Activated naive CD8-positive, alpha-beta T cell treated with anti-CD3 and anti-CD28 coated beads, Interleukin-2, amount 10 ng/mL, durations not matched to agents 7 days and 5 days (primary cell): Measurements from ENCODE around the gene PLA2G2A. TPM values are rescaled to one million over a fixed set of nuclear protein-coding genes. Genes with fewer than 3 reads are reported as not detected.

Experiments
- ATAC-seq: fragments of 150-1000 bp; cut with Tn5 transposase; one replicate; pipeline ENCODE4 v1.10.0; 2021; ENCODE audit warnings: low read depth, moderate library complexity
- POLR2A ChIA-PET: fragments of 350-600 bp; sonication (Branson Sonifier 250); formaldehyde crosslinking; loops from one replicate; lab custom pipeline; 2021; ENCODE audit warnings: antibody characterized with exemption; lab: Charles Lee
- DNase-seq: peaks from one replicate; pipeline ENCODE4 v3.0.0; 2021
- H3K27ac Mint-ChIP-seq: one replicate; pipeline ENCODE4 v1.8.0; 2022; ENCODE audit warnings: mild to moderate bottlenecking, mixed read lengths
- H3K27me3 Mint-ChIP-seq: one replicate; pipeline ENCODE4 v1.8.0; 2022; ENCODE audit warnings: mild to moderate bottlenecking, moderate library complexity, mixed read lengths
- H3K36me3 Mint-ChIP-seq: one replicate; pipeline ENCODE4 v1.8.0; 2021; ENCODE audit warnings: mild to moderate bottlenecking, mixed read lengths
- H3K4me1 Mint-ChIP-seq: one replicate; pipeline ENCODE4 v1.8.0; 2021; ENCODE audit warnings: mixed read lengths
- H3K4me3 Mint-ChIP-seq: one replicate; pipeline ENCODE4 v1.8.0; 2022; ENCODE audit warnings: mild to moderate bottlenecking, moderate library complexity, mixed read lengths
- H3K9me3 Mint-ChIP-seq: one replicate; pipeline ENCODE4 v1.8.0; 2021; ENCODE audit warnings: mixed read lengths
- total RNA-seq, 2 experiments: library from RNA; stranded (reverse); gene quantifications; one replicate each; pipeline ENCODE4 v1.2.3, GENCODE V29; 2021

PLA2G2A gene
- total RNA-seq, 2 experiments from 2014 or later = not detected

DNA sequence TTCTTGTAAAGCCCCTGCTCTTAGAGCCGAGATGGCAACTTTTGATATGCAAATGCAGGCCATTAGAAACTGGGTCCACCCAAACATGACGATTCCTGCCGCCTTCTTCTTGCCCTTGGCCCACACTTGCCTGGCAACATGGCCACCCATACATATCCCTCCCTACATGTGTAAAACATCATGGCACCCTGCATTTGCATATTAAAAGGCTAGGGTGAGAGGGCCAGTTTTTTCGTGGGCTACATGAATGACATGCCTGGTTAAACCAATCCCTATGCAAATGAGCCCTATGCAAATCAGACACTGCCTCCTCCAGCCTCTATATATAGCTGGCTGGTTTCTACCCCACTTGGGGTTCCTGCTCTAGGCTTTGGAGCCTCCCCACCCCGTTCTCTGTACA, 18.8 kb downstream of the PLA2G2A start:
- Mint-ChIP-seq H3K4me1 (no peaks in the 10 kb centered on the region), H3K27ac (no peak overlapping the region), H3K36me3 (no peaks in the 10 kb centered on the region), H3K9me3 (peaks cover 3% of the 10 kb centered on the region), H3K27me3 (peaks cover 21% of the 10 kb centered on the region), H3K4me3 (no peak overlapping the region)
- no peak for DNase-seq
- ATAC-seq = no peak
- POLR2A ChIA-PET = no interaction called here

GRCh38 chr1:19957779-19958178, 21.6 kb downstream of the PLA2G2A start:
- Mint-ChIP-seq H3K9me3 (peaks cover 2% of the 10 kb centered on the region), H3K4me1 (no peaks in the 10 kb centered on the region), H3K27ac (no peak overlapping the region), H3K36me3 (no peaks in the 10 kb centered on the region), H3K27me3 (peaks cover 25% of the 10 kb centered on the region), H3K4me3 (no peak overlapping the region)
- ATAC-seq = no peak
- POLR2A ChIA-PET = no interaction called here
- DNase-seq = no peak

GRCh38 chr1:19955534-19956170, 23.8 kb downstream of the PLA2G2A start:
- Mint-ChIP-seq H3K27me3 (peaks cover 33% of the 10 kb centered on the region), H3K9me3 (peaks cover 2% of the 10 kb centered on the region), H3K4me3 (no peak overlapping the region), H3K36me3 (no peaks in the 10 kb centered on the region), H3K27ac (no peak overlapping the region), H3K4me1 (no peaks in the 10 kb centered on the region)
- POLR2A ChIA-PET = no interaction called here
- DNase-seq = no peak
- ATAC-seq = no peak

GRCh38 chr1:19954059-19954458, 25.4 kb downstream of the PLA2G2A start:
- no peaks in the 10 kb centered on the region for H3K36me3 Mint-ChIP-seq
- H3K27me3 Mint-ChIP-seq = peaks cover 33% of the 10 kb centered on the region
- H3K27ac Mint-ChIP-seq = no peak overlapping the region
- DNase-seq (no peak), ATAC-seq (no peak)
- no peaks in the 10 kb centered on the region for H3K4me1 Mint-ChIP-seq
- peaks cover 2% of the 10 kb centered on the region for H3K9me3 Mint-ChIP-seq
- H3K4me3 Mint-ChIP-seq = no peak overlapping the region
- POLR2A ChIA-PET = no interaction called here

- POLR2A ChIA-PET = no interaction called here
- peaks cover 52% of the 10 kb centered on the region for H3K27me3 Mint-ChIP-seq
- H3K9me3 Mint-ChIP-seq = peaks cover 2% of the 10 kb centered on the region
- no peaks in the 10 kb centered on the region for H3K36me3 Mint-ChIP-seq
- no peaks in the 10 kb centered on the region for H3K4me1 Mint-ChIP-seq
- H3K4me3 Mint-ChIP-seq = no peak overlapping the region
- no peak for ATAC-seq
- no peak overlapping the region for H3K27ac Mint-ChIP-seq
- DNase-seq = no peak
Observed at GRCh38 chr1:19949016-19949415, 30.4 kb downstream of the PLA2G2A start.

DNA sequence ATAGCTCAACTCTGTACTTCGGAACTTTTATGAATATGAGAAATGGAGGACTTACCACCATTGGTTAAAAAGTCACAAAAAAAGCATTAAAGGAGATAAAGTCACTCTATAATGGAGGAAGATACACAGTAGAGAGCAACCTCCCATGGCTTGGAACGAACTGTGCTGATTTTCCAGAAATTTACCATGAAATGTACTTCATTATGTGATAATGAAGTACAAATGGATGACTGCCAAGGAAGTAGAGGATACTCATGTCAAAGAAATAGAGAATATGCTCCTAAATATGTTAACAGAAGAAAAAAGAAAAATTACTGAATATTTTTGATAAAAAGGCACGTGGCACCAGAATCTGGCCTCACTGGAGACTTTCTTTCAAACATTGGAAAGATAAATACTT, 32.4 kb downstream of the PLA2G2A start:
- Mint-ChIP-seq H3K4me1 (no peaks in the 10 kb centered on the region), H3K27ac (no peak overlapping the region), H3K27me3 (peaks cover 31% of the 10 kb centered on the region), H3K36me3 (no peaks in the 10 kb centered on the region), H3K9me3 (no peaks in the 10 kb centered on the region), H3K4me3 (no peak overlapping the region)
- DNase-seq = no peak
- no peak for ATAC-seq
- POLR2A ChIA-PET = no interaction called here

- DNase-seq = no peak
- Mint-ChIP-seq H3K9me3 (no peaks in the 10 kb centered on the region), H3K27ac (no peak overlapping the region), H3K4me1 (no peaks in the 10 kb centered on the region), H3K4me3 (no peak overlapping the region), H3K36me3 (no peaks in the 10 kb centered on the region), H3K27me3 (peaks cover 28% of the 10 kb centered on the region)
- POLR2A ChIA-PET = no interaction called here
- ATAC-seq = no peak
Observed at GRCh38 chr1:19946331-19946751, 33.1 kb downstream of the PLA2G2A start.

DNA sequence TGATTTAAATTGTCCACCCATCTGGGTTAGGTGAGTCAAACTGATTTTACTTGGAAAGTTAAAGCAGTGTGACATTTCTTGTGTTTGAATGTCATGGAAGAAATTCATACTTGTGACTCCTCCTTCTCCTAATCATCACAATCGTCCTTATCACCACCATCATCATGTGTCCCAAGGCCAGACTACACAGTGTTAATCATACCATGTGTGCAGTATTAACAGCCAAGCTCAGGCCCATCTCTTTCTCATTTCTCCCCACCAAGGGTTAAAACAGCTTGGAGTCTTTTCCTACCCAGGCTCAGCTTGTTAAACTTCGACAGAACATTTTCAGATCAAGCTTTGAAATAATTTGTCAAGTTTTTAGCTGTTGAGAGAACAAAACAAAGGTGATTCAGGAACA, 33.5 kb downstream of the PLA2G2A start:
- Mint-ChIP-seq H3K4me1 (no peaks in the 10 kb centered on the region), H3K27ac (no peak overlapping the region), H3K36me3 (no peaks in the 10 kb centered on the region), H3K27me3 (peaks cover 28% of the 10 kb centered on the region), H3K9me3 (no peaks in the 10 kb centered on the region), H3K4me3 (no peak overlapping the region)
- no peak for DNase-seq
- no peak for ATAC-seq
- POLR2A ChIA-PET = no interaction called here

GRCh38 chr1:19942657-19943056, 36.8 kb downstream of the PLA2G2A start:
- ATAC-seq = no peak
- Mint-ChIP-seq H3K9me3 (no peaks in the 10 kb centered on the region), H3K27me3 (peaks cover 19% of the 10 kb centered on the region), H3K4me3 (no peak overlapping the region), H3K27ac (no peak overlapping the region), H3K36me3 (no peaks in the 10 kb centered on the region), H3K4me1 (no peaks in the 10 kb centered on the region)
- POLR2A ChIA-PET = no interaction called here
- no peak for DNase-seq

- Mint-ChIP-seq H3K4me1 (no peaks in the 10 kb centered on the region), H3K36me3 (no peaks in the 10 kb centered on the region), H3K27ac (no peak overlapping the region), H3K4me3 (no peak overlapping the region), H3K27me3 (peaks cover 17% of the 10 kb centered on the region), H3K9me3 (no peaks in the 10 kb centered on the region)
- ATAC-seq = no peak
- no peak for DNase-seq
- POLR2A ChIA-PET = no interaction called here
Observed at GRCh38 chr1:19942088-19942487, 37.3 kb downstream of the PLA2G2A start.

GRCh38 chr1:19941206-19941568, 38.2 kb downstream of the PLA2G2A start:
- Mint-ChIP-seq H3K4me3 (no peak overlapping the region), H3K27ac (no peak overlapping the region), H3K27me3 (peaks cover 11% of the 10 kb centered on the region), H3K36me3 (no peaks in the 10 kb centered on the region), H3K4me1 (peaks cover 3% of the 10 kb centered on the region), H3K9me3 (no peaks in the 10 kb centered on the region)
- POLR2A ChIA-PET = no interaction called here
- ATAC-seq = no peak
- no peak for DNase-seq

- POLR2A ChIA-PET = no interaction called here
- peaks cover 7% of the 10 kb centered on the region for H3K27me3 Mint-ChIP-seq
- no peaks in the 10 kb centered on the region for H3K9me3 Mint-ChIP-seq
- H3K36me3 Mint-ChIP-seq = no peaks in the 10 kb centered on the region
- no peak overlapping the region for H3K27ac Mint-ChIP-seq
- no peak for DNase-seq
- ATAC-seq = no peak
- peaks cover 5% of the 10 kb centered on the region for H3K4me1 Mint-ChIP-seq
- H3K4me3 Mint-ChIP-seq = no peak overlapping the region
Observed at GRCh38 chr1:19940486-19941205, 38.8 kb downstream of the PLA2G2A start.

DNA sequence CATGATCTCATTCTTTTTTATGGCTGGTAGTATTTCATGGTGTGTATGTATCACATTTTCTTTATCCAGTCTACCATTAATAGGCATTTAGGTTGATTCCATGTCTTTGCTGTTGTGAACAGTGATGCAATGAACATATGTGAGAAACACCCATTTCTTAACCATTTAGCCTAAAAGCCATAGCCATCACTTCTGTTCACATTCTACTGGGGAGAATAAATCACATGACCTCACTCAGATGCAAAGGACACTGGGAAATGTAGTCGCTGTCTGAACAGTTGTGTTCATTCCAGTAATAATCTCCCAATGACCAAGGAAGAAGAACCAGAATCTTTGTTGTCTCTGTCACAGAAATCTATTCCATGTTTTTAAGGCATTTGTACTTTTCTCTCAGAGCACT, 40.9 kb downstream of the PLA2G2A start:
- H3K36me3 Mint-ChIP-seq = no peaks in the 10 kb centered on the region
- no peaks in the 10 kb centered on the region for H3K27me3 Mint-ChIP-seq
- POLR2A ChIA-PET = no interaction called here

DNA sequence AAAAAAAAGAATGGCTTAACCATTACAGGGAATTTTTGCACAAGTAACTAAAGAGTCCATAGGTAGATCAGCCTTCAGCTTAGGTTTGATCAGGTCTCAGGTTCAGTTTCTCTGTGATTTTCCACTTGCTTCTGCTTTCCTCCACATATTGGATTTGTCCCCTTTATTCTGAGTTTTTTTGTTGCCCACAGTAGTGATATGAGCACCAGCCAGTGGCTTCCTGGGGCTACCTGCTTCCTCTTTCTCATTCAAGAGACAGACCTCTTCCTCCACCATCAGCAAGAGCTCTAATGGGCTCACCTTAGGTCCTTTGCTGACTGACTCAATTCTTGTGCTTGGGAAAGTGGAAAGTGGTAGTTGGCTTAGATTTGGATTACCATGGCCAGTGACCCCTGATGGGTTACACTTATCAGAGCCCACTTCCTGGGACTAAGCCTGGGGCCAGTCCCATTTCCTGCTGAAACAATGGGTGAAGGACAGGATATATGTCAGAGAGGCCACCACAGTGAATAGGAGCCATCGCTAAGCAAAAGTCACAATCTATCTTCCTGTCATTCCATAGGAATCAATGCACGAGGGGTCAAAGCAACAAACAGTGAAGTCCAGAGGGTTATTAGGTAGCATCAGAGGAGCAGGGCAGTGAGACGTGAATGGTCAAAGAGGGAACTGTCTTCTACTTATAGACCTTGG, 43.2 kb downstream of the PLA2G2A start:
- DNase-seq (no peak), ATAC-seq (no peak)
- Mint-ChIP-seq H3K36me3 (no peaks in the 10 kb centered on the region), H3K4me3 (no peak overlapping the region), H3K27ac (no peak overlapping the region), H3K9me3 (peaks cover 10% of the 10 kb centered on the region), H3K4me1 (peaks cover 5% of the 10 kb centered on the region), H3K27me3 (no peaks in the 10 kb centered on the region)
- POLR2A ChIA-PET = interaction anchor here (0.6 to 0.7 kb wide), 2 partner anchors 20 to 271 kb away, joined by 3 read pairs; no protein-coding TSS in a partner anchor

More for the DNA sequence above, 40.9 kb downstream of the PLA2G2A start:
- Mint-ChIP-seq H3K4me3 (no peak overlapping the region), H3K27ac (no peak overlapping the region), H3K4me1 (peaks cover 5% of the 10 kb centered on the region), H3K9me3 (peaks cover 1% of the 10 kb centered on the region)
- no peak for ATAC-seq
- no peak for DNase-seq
